Neural cell (in vitro differentiated cells): Measurements from ENCODE around the gene TMEM131. TPM values are rescaled to one million over a fixed set of nuclear protein-coding genes. Genes with fewer than 3 reads are reported as not detected.

Source experiments
- H2AFZ ChIP-seq: fragments of 200-600, 300-800 bp; sonication (generic), shearing (Covaris generic); 2 replicates; pipeline ENCODE4 v1.6.0; 2014; ENCODE audit warnings: low read depth, mild to moderate bottlenecking, antibody characterized with exemption, low read length, moderate library complexity
- H3F3A ChIP-seq: fragments of 200-600 bp; shearing (Covaris generic); 2 replicates; pipeline ENCODE4 v1.6.1; 2016; ENCODE audit warnings: mild to moderate bottlenecking, moderate library complexity, mixed read lengths, antibody characterized with exemption, low read length; ENCODE audit not compliant: insufficient read depth, poor library complexity, severe bottlenecking
- H3K27ac ChIP-seq: fragments of 200-600, 300-800 bp; sonication (generic), shearing (Covaris generic); 2 replicates; pipeline ENCODE4 v1.5.1; 2014; ENCODE audit warnings: mild to moderate bottlenecking, low read length, moderate library complexity
- H3K27me3 ChIP-seq: fragments of 300-800, 200-600 bp; sonication (generic), shearing (Covaris generic); 2 replicates; pipeline ENCODE4 v1.6.0; 2014; ENCODE audit warnings: mild to moderate bottlenecking, low read depth, low read length, moderate library complexity; ENCODE audit not compliant: insufficient read depth
- H3K36me3 ChIP-seq: fragments of 300-800, 200-600 bp; sonication (generic), shearing (Covaris generic); 2 replicates; pipeline ENCODE4 v1.5.1; 2014; ENCODE audit warnings: mild to moderate bottlenecking, antibody characterized with exemption, low read length, moderate library complexity; ENCODE audit not compliant: insufficient read depth
- H3K4me2 ChIP-seq: fragments of 300-800, 200-600 bp; sonication (generic), shearing (Covaris generic); 2 replicates; pipeline ENCODE4 v1.6.0; 2014; ENCODE audit warnings: mild to moderate bottlenecking, low read length
- H3K4me3 ChIP-seq: fragments of 300-800, 200-600 bp; sonication (generic), shearing (Covaris generic); 2 replicates; pipeline ENCODE4 v1.5.1; 2014; ENCODE audit warnings: mild to moderate bottlenecking, low read length, moderate library complexity
- H3K79me2 ChIP-seq: fragments of 200-600 bp; shearing (Covaris generic); replicated peaks from 2 replicates; pipeline ENCODE4 v1.6.0; 2014; ENCODE audit warnings: mild to moderate bottlenecking, low read length, moderate library complexity; ENCODE audit not compliant: insufficient read depth
- H3K9ac ChIP-seq: fragments of 300-800, 200-600 bp; sonication (generic), shearing (Covaris generic); 2 replicates; pipeline ENCODE4 v1.6.1; 2016; ENCODE audit warnings: mild to moderate bottlenecking, low read length, mixed read lengths
- H3K9me2 ChIP-seq: fragments of 200-600 bp; shearing (Covaris generic); 2 replicates; pipeline ENCODE4 v1.6.1; 2016; ENCODE audit warnings: mild to moderate bottlenecking, low read length, mixed read lengths; ENCODE audit not compliant: insufficient read depth
- H3K9me3 ChIP-seq: fragments of 200-600, 300-800 bp; sonication (generic), shearing (Covaris generic); 2 replicates; pipeline ENCODE4 v1.6.1; 2016; ENCODE audit warnings: mild to moderate bottlenecking, mixed run types, low read length, moderate library complexity, mixed read lengths
- H4K20me1 ChIP-seq: fragments of 200-600 bp; shearing (Covaris generic); 2 replicates; pipeline ENCODE4 v1.6.1; 2016; ENCODE audit warnings: mild to moderate bottlenecking, mixed run types; ENCODE audit not compliant: insufficient read depth
- CTCF ChIP-seq: fragments of 450-650 bp; IDR thresholded peaks from 2 replicates; pipeline ENCODE4 v1.5.1; 2014; ENCODE audit warnings: antibody characterized with exemption, mild to moderate bottlenecking, moderate library complexity; ENCODE audit not compliant: poor library complexity, severe bottlenecking
- EP300 ChIP-seq: fragments of 450-650 bp; conservative IDR thresholded peaks from 2 replicates; pipeline ENCODE4 v1.6.1; 2014; ENCODE audit warnings: antibody characterized with exemption, mild to moderate bottlenecking, moderate library complexity; ENCODE audit not compliant: poor library complexity, severe bottlenecking
- EZH2 ChIP-seq: fragments of 200-600, 300-800 bp; shearing (Covaris generic), sonication (generic); IDR thresholded peaks from 2 replicates; pipeline ENCODE4 v1.6.1; 2014; ENCODE audit warnings: antibody characterized with exemption, low read length, borderline replicate concordance, mild to moderate bottlenecking; ENCODE audit not compliant: insufficient read depth, poor library complexity, severe bottlenecking
- MXI1 ChIP-seq: fragments of 450-650 bp; conservative IDR thresholded peaks from 2 replicates; pipeline ENCODE4 v1.6.1; 2014; ENCODE audit warnings: antibody characterized with exemption, mild to moderate bottlenecking; ENCODE audit not compliant: poor library complexity, severe bottlenecking
- POLR2AphosphoS5 ChIP-seq: IDR thresholded peaks from 2 replicates; pipeline ENCODE4 v1.6.1; 2012
- RAD21 ChIP-seq: fragments of 450-650 bp; conservative IDR thresholded peaks from 2 replicates; pipeline ENCODE4 v1.6.1; 2014; ENCODE audit warnings: antibody characterized with exemption, mild to moderate bottlenecking, moderate library complexity
- REST ChIP-seq: IDR thresholded peaks from 2 replicates; pipeline ENCODE4 v1.6.1; 2012; ENCODE audit warnings: borderline replicate concordance
- SMC3 ChIP-seq: fragments of 450-650 bp; conservative IDR thresholded peaks from 2 replicates; pipeline ENCODE4 v1.6.1; 2014; ENCODE audit warnings: antibody characterized with exemption, mild to moderate bottlenecking, moderate library complexity; ENCODE audit not compliant: poor library complexity
- TAF1 ChIP-seq: IDR thresholded peaks from 2 replicates; pipeline ENCODE4 v1.6.1; 2012; ENCODE audit warnings: low read depth
- polyA plus RNA-seq: library from polyadenylated mRNA; depleted of rRNA; stranded (reverse); fragments of >200 nt; gene quantifications from 2 replicates; pipeline ENCODE4 v1.2.3, GENCODE V29; 2014

TMEM131 gene
- polyA plus RNA-seq, 1 donor from 2014 or later: 9.6 TPM

DNA sequence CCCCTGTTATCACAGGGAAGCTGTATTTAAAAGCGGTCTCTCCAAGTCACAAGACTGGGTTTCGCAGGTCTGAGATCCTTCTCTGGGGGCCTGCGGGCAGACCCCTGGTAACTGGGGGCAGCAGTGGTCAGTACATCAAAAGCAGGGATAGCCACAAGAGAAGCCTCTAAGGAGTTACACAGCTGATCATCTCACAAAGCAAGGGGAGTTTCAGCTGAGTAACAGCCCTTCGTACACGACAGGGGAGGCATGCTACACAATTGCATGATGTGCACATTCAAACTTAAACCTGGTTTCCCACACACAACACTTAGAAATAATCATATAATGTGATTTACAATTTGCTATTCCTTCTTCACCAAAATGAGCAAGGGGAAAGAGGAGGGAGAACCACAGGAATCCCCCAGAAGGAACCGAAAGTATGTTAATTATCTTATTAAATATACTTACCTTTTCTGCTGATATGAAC lies 87.5 kb downstream of the TMEM131 start:
- no peaks in the 10 kb centered on the region for H3K9me3 ChIP-seq
- no peak overlapping the region for H3K4me3 ChIP-seq
- no peak overlapping the region for H2AFZ ChIP-seq
- H3K36me3 ChIP-seq: no peaks in the 10 kb centered on the region
- no peak overlapping the region for H3K27ac ChIP-seq
- H4K20me1 ChIP-seq: no peaks in the 10 kb centered on the region
- H3K79me2 ChIP-seq: peaks cover 4% of the 10 kb centered on the region
- H3K27me3 ChIP-seq: no peaks in the 10 kb centered on the region
- H3K4me2 ChIP-seq: no peak overlapping the region
- no peaks in the 10 kb centered on the region for H3K9me2 ChIP-seq
- H3F3A ChIP-seq: no peaks in the 10 kb centered on the region
- no peak overlapping the region for H3K9ac ChIP-seq
- no peak for TF ChIP-seq CTCF
- TF ChIP-seq MXI1: no peak
- no peak for TF ChIP-seq REST
- TF ChIP-seq EP300: no peak
- TF ChIP-seq RAD21: no peak

DNA sequence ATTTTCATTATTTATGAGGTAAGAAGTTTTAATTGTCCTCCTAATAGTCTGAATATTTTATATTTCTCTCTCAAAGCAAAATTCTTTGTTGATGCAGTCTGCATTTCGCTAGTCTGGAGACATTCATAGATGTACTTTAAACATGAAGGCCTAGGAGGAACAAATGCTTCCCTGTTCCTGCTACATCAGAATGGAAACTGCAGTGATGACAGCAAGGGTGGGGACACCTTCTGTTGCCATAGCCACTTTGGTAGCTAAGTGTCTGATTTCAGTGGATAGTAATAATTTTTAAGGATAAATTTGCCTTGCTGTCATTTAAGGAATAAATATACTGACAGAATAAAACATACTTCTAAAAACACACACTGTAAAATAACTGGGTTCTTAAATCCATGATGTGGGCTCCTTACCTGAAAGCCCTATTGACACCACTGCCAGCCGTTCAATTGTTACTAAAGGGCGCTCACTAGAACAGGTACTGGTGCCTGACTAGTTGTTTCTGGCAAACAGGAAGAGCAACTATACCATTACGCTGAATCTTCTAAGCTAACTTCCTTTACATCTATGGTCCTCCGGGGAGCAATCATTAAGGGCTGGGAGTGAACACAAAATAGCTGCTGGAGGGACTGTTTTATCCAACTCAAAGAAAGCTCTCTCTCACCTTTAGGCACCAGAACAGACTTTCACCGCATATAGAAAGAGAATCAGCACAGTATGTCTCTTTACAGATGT lies 88.2 kb downstream of the TMEM131 start:
- no peak overlapping the region for H3K4me3 ChIP-seq
- no peak overlapping the region for H2AFZ ChIP-seq
- H3K27me3 ChIP-seq: no peaks in the 10 kb centered on the region
- H3K9me2 ChIP-seq: no peaks in the 10 kb centered on the region
- H4K20me1 ChIP-seq: no peaks in the 10 kb centered on the region
- no peak overlapping the region for H3K4me2 ChIP-seq
- no peak overlapping the region for H3K27ac ChIP-seq
- no peak for TF ChIP-seq EP300
- no peaks in the 10 kb centered on the region for H3K9me3 ChIP-seq
- H3K36me3 ChIP-seq: no peaks in the 10 kb centered on the region
- H3K9ac ChIP-seq: no peak overlapping the region
- H3K79me2 ChIP-seq: peaks cover 4% of the 10 kb centered on the region
- no peaks in the 10 kb centered on the region for H3F3A ChIP-seq

DNA sequence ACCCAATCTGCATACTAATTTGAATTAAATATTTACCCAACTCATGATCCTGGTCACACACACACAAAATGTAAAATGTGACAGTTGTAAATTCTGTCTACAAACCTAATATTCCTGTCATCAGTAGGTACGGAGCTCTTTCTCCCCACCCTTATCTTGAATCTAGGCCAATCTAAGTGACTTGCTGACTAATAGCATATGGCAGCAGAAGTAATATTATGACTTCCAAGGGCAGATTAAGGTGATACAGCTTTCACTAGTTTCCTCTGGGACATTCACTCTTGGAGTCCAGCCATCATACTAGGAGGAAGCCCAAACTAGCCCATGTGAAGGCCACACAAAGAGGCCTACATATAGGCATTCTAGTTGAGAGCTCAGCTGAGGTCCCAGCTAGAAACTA lies 89.4 kb downstream of the TMEM131 start:
- no peak overlapping the region for H3K27ac ChIP-seq
- no peaks in the 10 kb centered on the region for H3K36me3 ChIP-seq
- H3K9me2 ChIP-seq: no peaks in the 10 kb centered on the region
- H3K27me3 ChIP-seq: no peaks in the 10 kb centered on the region
- H4K20me1 ChIP-seq: no peaks in the 10 kb centered on the region
- TF ChIP-seq EP300 (no peak), EZH2 (no peak), CTCF (no peak), POLR2AphosphoS5 (no peak), RAD21 (no peak), SMC3 (no peak), TAF1 (no peak), REST (no peak), MXI1 (no peak)
- H3K9ac ChIP-seq: no peak overlapping the region
- H3K9me3 ChIP-seq: no peaks in the 10 kb centered on the region
- no peak overlapping the region for H3K4me3 ChIP-seq
- no peak overlapping the region for H2AFZ ChIP-seq
- H3F3A ChIP-seq: no peaks in the 10 kb centered on the region
- H3K79me2 ChIP-seq: peaks cover 4% of the 10 kb centered on the region
- no peak overlapping the region for H3K4me2 ChIP-seq
